ENCODE measurements around the gene PSMD13.

PSMD13 gene

DNA sequence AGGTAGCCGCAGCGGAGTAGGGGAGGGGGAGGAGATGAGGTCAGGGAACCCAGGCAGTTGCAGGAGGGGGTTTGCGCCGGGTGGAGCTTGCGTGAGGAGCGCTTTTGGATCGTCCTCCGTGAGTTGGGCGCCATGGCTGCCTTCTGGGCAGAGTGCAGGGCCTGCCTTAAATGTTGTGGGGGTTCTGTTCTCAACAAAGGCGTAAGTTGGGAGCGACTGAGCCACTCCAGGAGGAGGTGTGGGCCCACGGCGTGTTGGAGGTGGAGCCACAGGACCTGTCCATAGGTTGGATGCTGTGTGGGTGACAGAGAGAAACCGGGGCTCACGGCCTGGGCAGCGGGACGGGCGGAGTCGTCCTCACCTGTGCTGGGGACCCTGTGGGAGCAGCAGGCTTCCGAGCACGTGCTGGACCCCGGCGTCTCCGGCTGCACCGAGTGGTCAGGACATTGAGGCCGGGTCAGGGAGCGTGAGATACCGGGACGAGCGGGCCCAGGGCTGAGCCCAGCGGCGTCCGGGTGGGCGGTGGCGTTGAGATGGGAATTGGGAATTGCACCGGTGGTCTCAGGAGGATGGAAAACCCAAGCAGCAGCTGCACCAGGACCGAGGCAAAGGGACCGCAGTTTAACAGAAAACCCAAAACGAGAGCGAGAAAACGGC is 51.2 kb downstream of the PSMD13 start:
- H3K4me3 ChIP-seq (ENCODE audit: control insufficient read depth, low read depth, low read length): peak overlapping the region; percentile 48
- DNase-seq (ENCODE audit: low read depth): no peak
- no peak for TF ChIP-seq CTCF (conservative IDR thresholded peaks at IDR 0.05; ENCODE audit: control insufficient read depth, insufficient read depth, low read depth, low read length)

DNA sequence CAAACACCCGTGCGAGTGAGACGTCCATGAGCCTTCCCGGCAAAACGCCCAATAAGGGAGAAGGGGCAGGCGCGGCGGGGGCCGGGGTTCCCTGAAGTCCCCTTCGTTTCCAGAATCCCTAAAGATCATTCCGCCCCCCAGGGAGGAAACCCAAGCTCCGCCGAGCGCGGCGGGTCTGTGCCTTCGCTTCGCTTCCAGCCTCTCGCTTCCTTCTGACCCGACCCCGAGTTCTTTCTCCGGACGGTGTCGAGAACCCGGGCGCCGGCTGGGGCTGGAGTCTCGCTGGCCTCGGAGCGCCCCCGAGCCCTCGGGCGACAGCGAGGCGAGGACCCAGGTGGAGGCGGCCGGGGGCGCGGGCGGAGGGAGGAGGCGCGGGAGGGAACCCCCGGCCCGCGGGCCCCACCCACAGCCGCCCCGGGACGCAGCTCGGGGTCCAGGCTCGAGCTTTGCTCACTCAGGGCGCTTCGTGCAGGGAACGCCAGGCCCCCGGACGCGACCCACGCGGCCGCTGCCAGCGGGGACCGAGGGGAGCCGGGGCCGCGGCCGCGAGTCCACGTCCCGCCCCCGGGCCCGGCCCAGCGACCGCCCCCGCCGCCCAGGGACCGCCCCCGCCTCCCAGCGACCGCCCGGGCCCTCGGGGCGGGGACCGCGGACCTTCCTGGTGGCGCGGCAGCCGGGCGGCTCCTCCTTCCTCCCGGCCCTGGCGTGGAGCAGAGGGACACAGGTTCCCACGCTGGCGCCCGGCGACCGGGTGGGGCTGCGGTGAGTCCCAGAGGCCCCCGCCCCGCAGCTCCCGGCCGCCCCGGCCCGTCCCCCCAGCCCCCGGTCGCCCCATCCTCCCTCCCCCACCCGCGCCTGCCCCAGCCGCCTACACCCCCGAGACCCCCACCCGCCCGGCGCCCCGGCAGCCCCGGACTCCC is 52.0 kb downstream of the PSMD13 start, which contains the start of gene PGGHG:
PGGHG (plus strand) TSS at position 649 of the 920 bp plus-strand sequence. CDS start 691 bp downstream, outside the sequence.
- H3K4me3 ChIP-seq (ENCODE audit: control insufficient read depth, low read depth, low read length): peak within 1 kb of the TSS; percentile 48
- TF ChIP-seq CTCF (conservative IDR thresholded peaks at IDR 0.05; ENCODE audit: control insufficient read depth, insufficient read depth, low read depth, low read length): no peak
- DNase-seq (ENCODE audit: low read depth): no peak

GRCh38 chr11:289398-289711 is 52.6 kb downstream of the PSMD13 start:
- no peak for TF ChIP-seq CTCF (conservative IDR thresholded peaks at IDR 0.05; ENCODE audit: control insufficient read depth, insufficient read depth, low read depth, low read length)
- peak overlapping the region; percentile 27 for H3K4me3 ChIP-seq (ENCODE audit: control insufficient read depth, low read depth, low read length)
- no peak for DNase-seq (ENCODE audit: low read depth)

- no peak for TF ChIP-seq CTCF (conservative IDR thresholded peaks at IDR 0.05; ENCODE audit: control insufficient read depth, insufficient read depth, low read depth, low read length)
- DNase-seq (ENCODE audit: low read depth): no peak
- peak overlapping the region; percentile 27 for H3K4me3 ChIP-seq (ENCODE audit: control insufficient read depth, low read depth, low read length)
Observed at GRCh38 chr11:289712-290620, 53.2 kb downstream of the PSMD13 start.

DNA sequence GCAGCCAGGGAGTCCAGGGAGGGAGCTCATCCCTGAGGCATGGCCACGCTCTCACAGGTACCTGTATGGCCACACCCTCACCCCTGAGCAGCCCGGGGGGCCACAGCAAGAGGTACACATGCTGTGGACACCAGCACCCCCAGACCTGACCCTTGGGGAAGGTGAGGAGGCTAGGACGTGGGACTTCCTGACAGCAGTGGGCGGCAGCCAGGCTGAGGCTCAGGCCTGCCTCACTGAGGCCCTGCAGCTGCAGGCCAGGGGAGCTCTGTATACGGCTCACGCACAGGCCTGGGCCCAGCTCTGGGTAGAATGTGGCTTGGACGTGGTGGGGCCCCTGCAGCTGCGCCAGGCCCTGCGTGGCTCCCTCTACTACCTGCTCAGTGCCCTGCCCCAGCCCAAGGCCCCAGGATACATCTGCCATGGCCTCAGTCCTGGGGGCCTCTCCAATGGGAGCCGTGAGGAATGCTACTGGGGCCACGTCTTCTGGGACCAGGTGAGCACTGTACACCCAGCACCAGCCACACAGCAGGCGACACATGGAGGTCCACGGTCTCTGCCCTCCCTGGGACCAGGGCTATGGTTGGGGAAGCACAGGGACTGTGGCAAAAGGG is 54.0 kb downstream of the PSMD13 start:
- no peak for DNase-seq (ENCODE audit: low read depth)
- no peak overlapping the region for H3K4me3 ChIP-seq (ENCODE audit: control insufficient read depth, low read depth, low read length)
- TF ChIP-seq CTCF (conservative IDR thresholded peaks at IDR 0.05; ENCODE audit: control insufficient read depth, insufficient read depth, low read depth, low read length): no peak

Data from fibroblast of mammary gland (primary cell).